Trophoblast cell (in vitro differentiated cells and primary cell): Measurements from ENCODE around the gene TSKU.

ENCODE experiments used
- DNase-seq, 2 donors: peaks; one replicate each; pipeline ENCODE4 v3.0.0-alpha.2; 2016
- H2AFZ ChIP-seq: 2 replicates; pipeline ENCODE4 v1.6.1; 2013; ENCODE audit warnings: low read length, moderate library complexity, mild to moderate bottlenecking; ENCODE audit not compliant: insufficient read depth, poor library complexity
- H2AK5ac ChIP-seq: 2 replicates; pipeline ENCODE4 v1.6.1; 2013; ENCODE audit warnings: mild to moderate bottlenecking, low read length
- H2BK120ac ChIP-seq: 2 replicates; pipeline ENCODE4 v1.6.1; 2013; ENCODE audit warnings: low read length, mild to moderate bottlenecking, moderate library complexity; ENCODE audit not compliant: insufficient read depth, poor library complexity
- H2BK12ac ChIP-seq: 2 replicates; pipeline ENCODE4 v1.6.1; 2013; ENCODE audit warnings: mild to moderate bottlenecking, low read length, moderate library complexity
- H2BK5ac ChIP-seq: 2 replicates; pipeline ENCODE4 v1.6.1; 2013; ENCODE audit warnings: low read length, low read depth, moderate library complexity, mild to moderate bottlenecking; ENCODE audit not compliant: poor library complexity
- H3K14ac ChIP-seq: 2 replicates; pipeline ENCODE4 v1.6.1; 2013; ENCODE audit warnings: mild to moderate bottlenecking, low read length
- H3K18ac ChIP-seq: 2 replicates; pipeline ENCODE4 v1.6.1; 2013; ENCODE audit warnings: mild to moderate bottlenecking, low read length
- H3K23ac ChIP-seq: 2 replicates; pipeline ENCODE4 v1.6.1; 2013; ENCODE audit warnings: low read length
- H3K27ac ChIP-seq: 2 replicates; pipeline ENCODE4 v1.5.1; 2013; ENCODE audit warnings: low read depth, mild to moderate bottlenecking, inconsistent platforms, low read length, moderate library complexity
- H3K27me3 ChIP-seq: 2 replicates; pipeline ENCODE4 v1.6.1; 2013; ENCODE audit warnings: inconsistent platforms, mild to moderate bottlenecking, low read length, moderate library complexity; ENCODE audit not compliant: insufficient read depth
- H3K36me3 ChIP-seq, 2 experiments: 1 replicate in 1 of 2; 2 replicates in 1 of 2; pipeline ENCODE4 v1.6.1; 2013; ENCODE audit warnings: low read length in 2 of 2, mild to moderate bottlenecking in 2 of 2, moderate library complexity in 1 of 2; ENCODE audit not compliant: insufficient read depth in 2 of 2, control insufficient read depth in 1 of 2
- H3K4ac ChIP-seq: 2 replicates; pipeline ENCODE4 v1.6.1; 2013; ENCODE audit warnings: low read depth, mild to moderate bottlenecking, low read length, moderate library complexity
- H3K4me1 ChIP-seq, 2 experiments: 1 replicate in 1 of 2; 2 replicates in 1 of 2; pipeline ENCODE4 v1.6.1; 2013; ENCODE audit warnings: low read length in 2 of 2, mild to moderate bottlenecking in 2 of 2, moderate library complexity in 1 of 2; ENCODE audit not compliant: insufficient read depth in 2 of 2, control insufficient read depth in 1 of 2
- H3K4me2 ChIP-seq: 2 replicates; pipeline ENCODE4 v1.6.1; 2013; ENCODE audit warnings: inconsistent platforms, mild to moderate bottlenecking, low read length, moderate library complexity
- H3K4me3 ChIP-seq: 2 replicates; pipeline ENCODE4 v1.5.1; 2013; ENCODE audit warnings: mild to moderate bottlenecking, low read depth, low read length, inconsistent platforms
- H3K79me1 ChIP-seq: one replicate; pipeline ENCODE4 v1.6.1; 2013; ENCODE audit warnings: low read length
- H3K79me2 ChIP-seq: 2 replicates; pipeline ENCODE4 v1.6.1; 2013; ENCODE audit warnings: low read length, mild to moderate bottlenecking; ENCODE audit not compliant: control insufficient read depth, insufficient read depth, poor library complexity
- H3K9ac ChIP-seq: 2 replicates; pipeline ENCODE4 v1.6.1; 2013; ENCODE audit warnings: mild to moderate bottlenecking, low read length
- H3K9me3 ChIP-seq: 2 replicates; pipeline ENCODE4 v1.6.1; 2013; ENCODE audit warnings: low read depth, mild to moderate bottlenecking, control low read depth, inconsistent platforms, low read length; ENCODE audit not compliant: insufficient read depth
- H4K12ac ChIP-seq: 2 replicates; pipeline ENCODE4 v1.6.1; 2013; ENCODE audit warnings: low read depth, mild to moderate bottlenecking, low read length, moderate library complexity
- H4K8ac ChIP-seq: 2 replicates; pipeline ENCODE4 v1.6.1; 2013; ENCODE audit warnings: low read depth, mild to moderate bottlenecking, low read length, moderate library complexity
- H4K91ac ChIP-seq: one replicate; pipeline ENCODE4 v1.6.1; 2013; ENCODE audit warnings: low read depth, mild to moderate bottlenecking, low read length, moderate library complexity
- WGBS: extraction: QIAGEN DNeasy Blood & Tissue Kit; methylation state at CpG from one replicate; pipeline ENCODE4 v1.1.7; 2013; ENCODE audit warnings: missing lambda C conversion rate; ENCODE audit not compliant: insufficient read length, insufficient coverage; ENCODE audit errors: extremely low coverage; 5-methylcytosine and 5-hydroxymethylcytosine counted together

TSKU gene

DNA sequence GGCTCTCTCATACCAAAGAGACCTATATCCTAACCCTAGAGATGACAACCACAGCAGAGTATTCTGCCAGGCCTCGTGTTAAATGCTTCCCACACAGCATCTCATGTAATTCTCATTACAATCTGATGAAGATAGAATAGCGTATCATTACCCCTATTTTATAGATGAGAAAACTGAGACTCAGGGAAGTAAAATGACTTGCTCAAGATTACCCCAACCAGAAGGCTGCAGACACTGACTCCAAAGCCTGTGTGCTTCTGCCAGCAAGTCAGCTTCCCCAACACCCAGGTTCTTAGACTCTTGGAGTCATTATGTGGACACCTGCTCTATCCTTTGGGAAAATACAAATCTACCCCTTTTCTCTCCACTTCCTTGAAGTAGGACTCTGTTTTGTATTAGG lies 23.6 kb upstream of the TSKU start:
- no peak overlapping the region for H4K12ac ChIP-seq
- H3K4me2 ChIP-seq, result no peak overlapping the region
- H3K79me1 ChIP-seq, result no peaks in the 10 kb centered on the region
- H3K4ac ChIP-seq, result no peak overlapping the region
- H3K4me3 ChIP-seq, result no peak overlapping the region
- peaks cover 0 to 5% of the 10 kb centered on the region in 2 experiments for H3K4me1 ChIP-seq
- H3K14ac ChIP-seq, result no peak overlapping the region
- H3K36me3 ChIP-seq, result no peaks in the 10 kb centered on the region
- H2AFZ ChIP-seq, result no peak overlapping the region
- WGBS, result no CpG with 5 or more reads among the region's 2 CpGs
- no peak overlapping the region for H3K9ac ChIP-seq
- H3K23ac ChIP-seq, result no peak overlapping the region
- no peak for DNase-seq
- H2BK12ac ChIP-seq, result no peak overlapping the region
- no peak overlapping the region for H2BK5ac ChIP-seq
- H4K8ac ChIP-seq, result no peak overlapping the region
- H3K27ac ChIP-seq, result no peak overlapping the region
- no peak overlapping the region for H2AK5ac ChIP-seq
- no peaks in the 10 kb centered on the region for H3K79me2 ChIP-seq
- H3K18ac ChIP-seq, result no peak overlapping the region
- H2BK120ac ChIP-seq, result no peak overlapping the region
- H3K9me3 ChIP-seq, result no peaks in the 10 kb centered on the region
- no peak overlapping the region for H4K91ac ChIP-seq
- H3K27me3 ChIP-seq, result no peaks in the 10 kb centered on the region

DNA sequence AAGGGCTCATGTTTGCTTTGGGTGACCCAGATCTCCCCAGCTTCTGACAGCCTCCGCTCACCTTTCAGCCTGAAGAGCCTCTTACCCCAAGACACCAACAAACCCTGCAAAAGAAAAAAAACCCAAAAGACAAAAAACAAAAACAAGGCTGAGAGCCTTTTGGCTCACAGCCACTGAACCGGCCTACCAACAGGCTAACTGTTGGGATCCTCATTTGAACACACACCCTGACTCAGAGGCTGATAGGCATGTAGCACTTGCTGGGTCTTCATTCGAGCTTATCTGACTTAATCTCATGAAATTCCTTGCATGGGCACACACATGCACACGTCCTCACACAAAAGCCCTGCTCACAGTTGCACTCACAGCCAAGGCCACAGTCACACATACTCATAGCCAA lies 22.9 kb upstream of the TSKU start:
- DNase-seq, result no peak
- Histone ChIP-seq H3K18ac (no peak overlapping the region), H3K79me2 (no peaks in the 10 kb centered on the region), H3K27ac (no peak overlapping the region), H2AK5ac (no peak overlapping the region), H3K9me3 (no peaks in the 10 kb centered on the region), H4K8ac (no peak overlapping the region), H3K79me1 (no peaks in the 10 kb centered on the region), H2BK5ac (no peak overlapping the region), H3K23ac (no peak overlapping the region), H3K14ac (no peak overlapping the region), H3K4me1 (peaks cover 0 to 5% of the 10 kb centered on the region in 2 experiments), H4K12ac (no peak overlapping the region), H2BK120ac (no peak overlapping the region), H2BK12ac (no peak overlapping the region), H3K4ac (no peak overlapping the region), H2AFZ (no peak overlapping the region), H3K36me3 (no peaks in the 10 kb centered on the region), H3K9ac (no peak overlapping the region), H4K91ac (no peak overlapping the region), H3K4me2 (no peak overlapping the region), H3K4me3 (no peak overlapping the region), H3K27me3 (no peaks in the 10 kb centered on the region)
- no CpG with 5 or more reads among the region's 4 CpGs for WGBS

DNA sequence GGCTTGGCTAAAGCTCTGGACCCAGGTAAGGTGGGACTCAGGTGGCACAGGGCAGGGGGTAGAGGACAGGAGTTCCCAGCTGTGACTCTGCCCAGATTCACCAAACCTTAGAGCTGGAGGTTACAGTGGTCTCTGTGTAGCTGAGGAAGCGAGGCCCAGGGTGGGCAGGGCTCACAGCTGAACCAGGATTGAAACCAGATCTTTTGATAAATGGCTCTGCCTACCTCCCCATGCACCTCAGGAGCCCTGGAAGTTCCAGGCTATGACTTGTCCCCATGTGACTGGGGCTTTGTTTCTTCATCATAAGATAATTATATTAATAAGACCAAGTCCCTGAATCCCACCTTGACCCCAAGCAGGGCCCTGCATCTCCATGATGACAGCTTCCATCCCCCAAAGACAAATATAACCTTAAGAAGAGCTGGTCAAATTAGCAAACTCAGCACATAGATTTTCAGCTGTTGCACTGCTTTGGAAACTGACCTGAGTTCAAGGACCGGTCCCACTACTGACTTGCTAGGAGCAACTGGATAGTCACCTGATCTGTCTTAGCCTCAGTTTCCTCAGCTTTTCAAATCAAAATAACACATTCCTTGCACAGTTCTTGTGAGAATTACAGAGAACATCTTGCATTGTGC lies 21.3 kb upstream of the TSKU start:
- Histone ChIP-seq H3K4me1 (peaks cover 0 to 5% of the 10 kb centered on the region in 2 experiments), H4K12ac (no peak overlapping the region), H3K4me2 (no peak overlapping the region), H4K91ac (no peak overlapping the region), H2AK5ac (no peak overlapping the region), H3K14ac (no peak overlapping the region), H4K8ac (no peak overlapping the region), H2AFZ (no peak overlapping the region), H2BK5ac (no peak overlapping the region), H2BK12ac (no peak overlapping the region), H3K23ac (no peak overlapping the region), H3K4me3 (no peak overlapping the region), H3K27ac (no peak overlapping the region), H3K36me3 (no peaks in the 10 kb centered on the region), H3K79me2 (no peaks in the 10 kb centered on the region), H3K9ac (no peak overlapping the region), H3K4ac (no peak overlapping the region), H3K27me3 (no peaks in the 10 kb centered on the region), H2BK120ac (no peak overlapping the region), H3K9me3 (no peaks in the 10 kb centered on the region), H3K18ac (no peak overlapping the region), H3K79me1 (no peaks in the 10 kb centered on the region)
- no peak for DNase-seq
- WGBS, result no CpG with 5 or more reads among the region's 2 CpGs

DNA sequence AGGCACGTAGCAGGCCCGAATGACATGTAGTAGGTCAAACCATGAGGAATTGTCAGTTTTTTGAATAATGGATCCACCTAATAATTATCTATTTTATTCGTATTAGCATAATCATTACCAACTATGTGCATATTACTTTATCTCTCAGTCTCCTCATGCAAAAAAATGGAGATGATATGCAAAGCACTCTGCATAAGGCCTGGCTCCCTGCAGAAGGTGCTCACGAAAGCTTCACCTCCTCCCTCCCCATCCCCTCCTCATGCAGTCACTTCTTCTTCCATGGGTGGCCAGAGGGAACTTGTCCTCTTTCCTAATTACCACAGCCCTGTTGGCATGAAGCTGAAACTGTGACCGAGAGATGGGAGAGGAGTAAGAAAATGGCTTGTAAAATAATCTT lies 20.8 kb upstream of the TSKU start:
- Histone ChIP-seq H2BK5ac (no peak overlapping the region), H3K18ac (no peak overlapping the region), H3K23ac (no peak overlapping the region), H2AFZ (no peak overlapping the region), H3K36me3 (no peaks in the 10 kb centered on the region), H2AK5ac (no peak overlapping the region), H3K79me2 (no peaks in the 10 kb centered on the region), H3K4me1 (peaks cover 0 to 5% of the 10 kb centered on the region in 2 experiments), H3K79me1 (no peaks in the 10 kb centered on the region), H3K9ac (no peak overlapping the region), H3K14ac (no peak overlapping the region), H3K4me3 (no peak overlapping the region), H3K27me3 (no peaks in the 10 kb centered on the region), H2BK12ac (no peak overlapping the region), H2BK120ac (no peak overlapping the region), H3K27ac (no peak overlapping the region), H3K4me2 (no peak overlapping the region), H4K8ac (no peak overlapping the region), H4K12ac (no peak overlapping the region), H4K91ac (no peak overlapping the region), H3K4ac (no peak overlapping the region), H3K9me3 (no peaks in the 10 kb centered on the region)
- WGBS, result no CpG with 5 or more reads among the region's 5 CpGs
- no peak for DNase-seq
